ENCODE measurements around the gene ZXDC.

DNA sequence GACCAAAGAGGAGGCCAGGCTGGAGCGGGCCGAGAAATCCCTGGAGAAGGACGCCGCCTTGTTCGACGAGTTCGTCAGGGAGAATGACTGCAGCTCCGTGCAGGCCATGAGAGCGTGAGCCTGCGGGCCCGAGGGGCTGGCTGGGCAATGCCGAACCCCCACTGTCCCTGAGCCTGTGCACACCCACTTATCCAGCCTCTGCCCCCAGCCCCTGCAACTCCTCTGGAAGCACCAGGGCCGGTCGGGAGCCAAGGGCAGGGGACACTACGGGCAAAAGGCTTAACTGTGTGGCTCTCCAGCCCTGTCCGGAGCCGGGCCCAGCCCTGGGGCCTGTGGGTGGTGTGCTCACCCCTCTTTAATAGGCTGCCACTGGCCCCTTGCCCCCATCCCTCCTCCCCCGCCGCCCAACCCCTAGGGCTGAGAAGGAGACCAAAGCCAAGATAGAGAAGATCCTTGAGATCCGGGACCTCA is 57.0 kb downstream of the ZXDC start:
- TF ChIP-seq POLR2A (IDR thresholded peaks at IDR 0.05) = no peak
- no peak for TF ChIP-seq POLR2AphosphoS5 (IDR thresholded peaks at IDR 0.05)
- TF ChIP-seq, protein P1, sequence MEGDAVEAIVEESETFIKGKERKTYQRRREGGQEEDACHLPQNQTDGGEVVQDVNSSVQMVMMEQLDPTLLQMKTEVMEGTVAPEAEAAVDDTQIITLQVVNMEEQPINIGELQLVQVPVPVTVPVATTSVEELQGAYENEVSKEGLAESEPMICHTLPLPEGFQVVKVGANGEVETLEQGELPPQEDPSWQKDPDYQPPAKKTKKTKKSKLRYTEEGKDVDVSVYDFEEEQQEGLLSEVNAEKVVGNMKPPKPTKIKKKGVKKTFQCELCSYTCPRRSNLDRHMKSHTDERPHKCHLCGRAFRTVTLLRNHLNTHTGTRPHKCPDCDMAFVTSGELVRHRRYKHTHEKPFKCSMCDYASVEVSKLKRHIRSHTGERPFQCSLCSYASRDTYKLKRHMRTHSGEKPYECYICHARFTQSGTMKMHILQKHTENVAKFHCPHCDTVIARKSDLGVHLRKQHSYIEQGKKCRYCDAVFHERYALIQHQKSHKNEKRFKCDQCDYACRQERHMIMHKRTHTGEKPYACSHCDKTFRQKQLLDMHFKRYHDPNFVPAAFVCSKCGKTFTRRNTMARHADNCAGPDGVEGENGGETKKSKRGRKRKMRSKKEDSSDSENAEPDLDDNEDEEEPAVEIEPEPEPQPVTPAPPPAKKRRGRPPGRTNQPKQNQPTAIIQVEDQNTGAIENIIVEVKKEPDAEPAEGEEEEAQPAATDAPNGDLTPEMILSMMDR (IDR thresholded peaks at IDR 0.05) = no peak
